Measurements from ENCODE around the gene GFRA1. TPM values are rescaled to one million over a fixed set of nuclear protein-coding genes. Genes with fewer than 3 reads are reported as not detected.

Gene GFRA1
- total and polyA plus RNA-seq, 2 donors (not counting 3 experiments of a cell fraction or from before 2014, with no cell fraction given), result 0.22 to 0.88 TPM

DNA sequence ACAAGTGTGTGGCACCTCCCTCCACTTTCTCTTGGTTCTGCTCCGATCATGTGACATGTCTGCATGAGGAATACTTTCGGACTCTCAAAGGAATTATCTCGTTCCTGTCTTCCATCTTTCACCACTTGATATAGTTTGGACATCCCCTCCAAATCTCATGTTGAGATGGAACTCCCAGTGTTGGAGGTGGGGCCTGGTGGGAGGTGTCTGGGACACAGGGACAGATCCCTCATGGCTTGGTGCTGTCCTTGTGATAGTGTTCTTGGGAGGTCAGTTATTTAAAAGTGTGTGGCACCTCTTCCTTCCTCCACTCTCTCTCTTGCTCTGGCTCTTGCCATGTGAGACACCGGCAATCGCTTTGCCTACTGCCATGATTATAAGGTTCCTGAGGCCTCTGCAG is 166.4 kb downstream of the GFRA1 start:
- FAIRE-seq (no peak), DNase-seq (ENCODE audit: low read depth, low spot score) (no peak)
- POLR2A ChIA-PET, result no interaction called here
- no peaks in the 10 kb centered on the region for H3K9me1 ChIP-seq (replicated peaks; ENCODE audit: control insufficient read depth, extremely low read depth, insufficient read depth, low read length)
- H3K36me3 ChIP-seq (ENCODE audit: control insufficient read depth in 2 of 2, extremely low read depth in 1 of 2, insufficient read depth in 2 of 2, low read length in 2 of 2), result no peaks in the 10 kb centered on the region
- dilution Hi-C loops (cut with MboI; ENCODE audit: extremely low pct_ligation_motif_present, low sequenced_read_pairs), result no loop called here
- TF ChIP-seq MYC (IDR thresholded peaks at IDR 0.05; ENCODE audit: low read depth, low read length) (no peak), GATA2 (IDR thresholded peaks at IDR 0.05; ENCODE audit: insufficient read depth, insufficient read length, low read depth, low read length) (no peak)
- CTCF ChIA-PET, result no interaction called here
- H2AFZ ChIP-seq (ENCODE audit: low read depth, low read length), result no peak overlapping the region
- intact Hi-C loops (cut with micrococcal nuclease), result no loop called here
- H3K4me1 ChIP-seq (ENCODE audit: control insufficient read depth, extremely low read depth, insufficient read depth, low read length), result no peaks in the 10 kb centered on the region
- no peak overlapping the region for H3K4me3 ChIP-seq (replicated peaks in 1 of 3; ENCODE audit: insufficient read depth in 1 of 3, low read depth in 1 of 3, low read length in 3 of 3)
- no peaks in the 10 kb centered on the region for H3K79me2 ChIP-seq (ENCODE audit: control insufficient read depth, insufficient read depth, low read length)
- no peaks in the 10 kb centered on the region for H4K20me1 ChIP-seq (replicated peaks; ENCODE audit: control insufficient read depth, extremely low read depth, insufficient read depth, low read length)
- H3K27ac ChIP-seq (ENCODE audit: insufficient read depth, low read depth, low read length), result no peak overlapping the region
- no peak overlapping the region for H3K9ac ChIP-seq (replicated peaks; ENCODE audit: extremely low read depth, insufficient read depth, low read length)
- no peak overlapping the region for H3K4me2 ChIP-seq (ENCODE audit: insufficient read depth, low read length)
- no TSS peak for BruUV-seq (replicated peaks)
- H3K9me3 ChIP-seq (replicated peaks; ENCODE audit: control insufficient read depth, insufficient read depth, low read length), result no peaks in the 10 kb centered on the region
- H3K27me3 ChIP-seq (ENCODE audit: control insufficient read depth in 2 of 2, insufficient read depth in 2 of 2, low read length in 2 of 2), result no peaks in the 10 kb centered on the region

DNA sequence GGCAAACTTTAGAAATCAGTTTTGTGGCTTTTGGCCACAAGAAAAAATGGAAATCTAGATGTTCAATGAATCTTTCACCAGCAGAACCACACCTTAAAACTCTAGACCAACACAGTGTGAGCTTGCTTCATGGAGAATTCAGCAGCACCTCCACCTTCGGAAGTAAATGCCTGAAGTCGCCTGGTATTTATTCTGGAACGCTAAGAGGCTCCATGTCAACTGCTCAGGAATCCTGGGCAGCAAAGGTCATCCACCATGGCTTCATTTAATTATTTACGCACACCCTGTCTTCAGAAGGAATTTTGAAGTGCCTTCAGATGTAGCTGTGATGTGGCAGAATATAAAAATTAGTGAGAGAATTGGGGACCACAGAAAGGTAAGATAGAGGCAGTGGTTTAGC is 167.7 kb downstream of the GFRA1 start:
- H3K9ac ChIP-seq (replicated peaks; ENCODE audit: extremely low read depth, insufficient read depth, low read length), result no peak overlapping the region
- TF ChIP-seq FOS (IDR thresholded peaks at IDR 0.05; ENCODE audit: borderline replicate concordance, insufficient read depth, low read length) (no peak), EZH2 (IDR thresholded peaks at IDR 0.05; ENCODE audit: borderline replicate concordance, low read depth, low read length, severe bottlenecking) (no peak)
- TF ChIP-seq, protein P1, sequence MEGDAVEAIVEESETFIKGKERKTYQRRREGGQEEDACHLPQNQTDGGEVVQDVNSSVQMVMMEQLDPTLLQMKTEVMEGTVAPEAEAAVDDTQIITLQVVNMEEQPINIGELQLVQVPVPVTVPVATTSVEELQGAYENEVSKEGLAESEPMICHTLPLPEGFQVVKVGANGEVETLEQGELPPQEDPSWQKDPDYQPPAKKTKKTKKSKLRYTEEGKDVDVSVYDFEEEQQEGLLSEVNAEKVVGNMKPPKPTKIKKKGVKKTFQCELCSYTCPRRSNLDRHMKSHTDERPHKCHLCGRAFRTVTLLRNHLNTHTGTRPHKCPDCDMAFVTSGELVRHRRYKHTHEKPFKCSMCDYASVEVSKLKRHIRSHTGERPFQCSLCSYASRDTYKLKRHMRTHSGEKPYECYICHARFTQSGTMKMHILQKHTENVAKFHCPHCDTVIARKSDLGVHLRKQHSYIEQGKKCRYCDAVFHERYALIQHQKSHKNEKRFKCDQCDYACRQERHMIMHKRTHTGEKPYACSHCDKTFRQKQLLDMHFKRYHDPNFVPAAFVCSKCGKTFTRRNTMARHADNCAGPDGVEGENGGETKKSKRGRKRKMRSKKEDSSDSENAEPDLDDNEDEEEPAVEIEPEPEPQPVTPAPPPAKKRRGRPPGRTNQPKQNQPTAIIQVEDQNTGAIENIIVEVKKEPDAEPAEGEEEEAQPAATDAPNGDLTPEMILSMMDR (IDR thresholded peaks at IDR 0.05; ENCODE audit: extremely low read depth in 1 of 2, insufficient read depth in 1 of 2, low read depth in 1 of 2, low read length in 2 of 2), result no peak
- no peak overlapping the region for H3K27ac ChIP-seq (ENCODE audit: insufficient read depth, low read depth, low read length)
- no peak overlapping the region for H2AFZ ChIP-seq (ENCODE audit: low read depth, low read length)
- no peaks in the 10 kb centered on the region for H3K27me3 ChIP-seq (ENCODE audit: control insufficient read depth in 2 of 2, insufficient read depth in 2 of 2, low read length in 2 of 2)
- no peaks in the 10 kb centered on the region for H3K9me3 ChIP-seq (replicated peaks; ENCODE audit: control insufficient read depth, insufficient read depth, low read length)
- BruUV-seq (replicated peaks), result no TSS peak
- dilution Hi-C loops (cut with MboI; ENCODE audit: extremely low pct_ligation_motif_present, low sequenced_read_pairs), result no loop called here
- no peak for FAIRE-seq
- CTCF ChIA-PET, result no interaction called here
- intact Hi-C loops (cut with micrococcal nuclease), result no loop called here
- no peaks in the 10 kb centered on the region for H3K36me3 ChIP-seq (ENCODE audit: control insufficient read depth in 2 of 2, extremely low read depth in 1 of 2, insufficient read depth in 2 of 2, low read length in 2 of 2)
- no peak overlapping the region for H3K4me2 ChIP-seq (ENCODE audit: insufficient read depth, low read length)
- no peak overlapping the region for H3K4me3 ChIP-seq (replicated peaks in 1 of 3; ENCODE audit: insufficient read depth in 1 of 3, low read depth in 1 of 3, low read length in 3 of 3)
- DNase-seq (ENCODE audit: low read depth, low spot score), result no peak
- no peaks in the 10 kb centered on the region for H4K20me1 ChIP-seq (replicated peaks; ENCODE audit: control insufficient read depth, extremely low read depth, insufficient read depth, low read length)
- no peaks in the 10 kb centered on the region for H3K79me2 ChIP-seq (ENCODE audit: control insufficient read depth, insufficient read depth, low read length)
- H3K4me1 ChIP-seq (ENCODE audit: control insufficient read depth, extremely low read depth, insufficient read depth, low read length), result no peaks in the 10 kb centered on the region
- H3K9me1 ChIP-seq (replicated peaks; ENCODE audit: control insufficient read depth, extremely low read depth, insufficient read depth, low read length), result no peaks in the 10 kb centered on the region
- POLR2A ChIA-PET, result no interaction called here
